Upper lobe of left lung (tissue), 4 donors: ENCODE results near the gene ADGRG1.

Source experiments
- EP300 ChIP-seq, 4 donors: sonication (generic); formaldehyde crosslinking; IDR thresholded peaks; one replicate each; pipeline ENCODE4 v1.5.1; 2017; ENCODE audit warnings: antibody characterized with exemption in 4 of 4, control low read depth in 2 of 4
- POLR2A ChIP-seq, 4 donors: fragments of 450-650 bp; IDR thresholded peaks; one replicate each; pipeline ENCODE4 v1.5.1; 2016 to 2017; ENCODE audit warnings: antibody characterized with exemption in 4 of 4, mild to moderate bottlenecking in 2 of 4
- POLR2AphosphoS5 ChIP-seq, 2 donors: sonication (generic); formaldehyde crosslinking; IDR thresholded peaks; one replicate each; pipeline ENCODE4 v1.5.1; 2017; ENCODE audit warnings: antibody characterized with exemption in 2 of 2
- TF ChIP-seq, protein P1 (sequence below), 6 experiments: fragments of 450-650 bp in 4 of 6; fragments of 200-600 bp in 2 of 6; sonication (generic) in 2 of 6; IDR thresholded peaks; one replicate each; pipeline ENCODE4 v1.5.1; 2016 to 2019; ENCODE audit warnings: antibody characterized with exemption in 6 of 6

DNA sequence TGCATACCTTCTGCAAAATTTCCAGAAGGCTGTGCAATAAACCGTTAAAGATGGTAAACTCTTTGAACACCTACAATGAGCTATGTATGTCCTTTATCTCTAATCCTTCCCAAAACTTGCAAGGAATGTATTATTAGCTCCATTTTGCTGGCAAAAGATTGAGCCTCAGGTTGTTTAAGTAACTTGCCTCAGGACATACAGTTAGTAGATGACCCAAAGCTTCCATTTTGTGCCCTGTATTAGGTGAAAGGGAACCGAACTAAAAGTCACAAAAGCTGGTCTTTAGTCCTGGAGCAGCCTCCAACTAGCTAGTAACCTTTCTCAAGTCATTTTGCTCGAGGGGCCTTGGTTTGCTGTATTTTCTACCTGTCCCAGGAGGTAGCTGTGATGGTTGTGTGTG lies 44.0 kb downstream of the ADGRG1 start:
- no peak for TF ChIP-seq POLR2A (IDR thresholded peaks at IDR 0.05)
- TF ChIP-seq, protein P1, sequence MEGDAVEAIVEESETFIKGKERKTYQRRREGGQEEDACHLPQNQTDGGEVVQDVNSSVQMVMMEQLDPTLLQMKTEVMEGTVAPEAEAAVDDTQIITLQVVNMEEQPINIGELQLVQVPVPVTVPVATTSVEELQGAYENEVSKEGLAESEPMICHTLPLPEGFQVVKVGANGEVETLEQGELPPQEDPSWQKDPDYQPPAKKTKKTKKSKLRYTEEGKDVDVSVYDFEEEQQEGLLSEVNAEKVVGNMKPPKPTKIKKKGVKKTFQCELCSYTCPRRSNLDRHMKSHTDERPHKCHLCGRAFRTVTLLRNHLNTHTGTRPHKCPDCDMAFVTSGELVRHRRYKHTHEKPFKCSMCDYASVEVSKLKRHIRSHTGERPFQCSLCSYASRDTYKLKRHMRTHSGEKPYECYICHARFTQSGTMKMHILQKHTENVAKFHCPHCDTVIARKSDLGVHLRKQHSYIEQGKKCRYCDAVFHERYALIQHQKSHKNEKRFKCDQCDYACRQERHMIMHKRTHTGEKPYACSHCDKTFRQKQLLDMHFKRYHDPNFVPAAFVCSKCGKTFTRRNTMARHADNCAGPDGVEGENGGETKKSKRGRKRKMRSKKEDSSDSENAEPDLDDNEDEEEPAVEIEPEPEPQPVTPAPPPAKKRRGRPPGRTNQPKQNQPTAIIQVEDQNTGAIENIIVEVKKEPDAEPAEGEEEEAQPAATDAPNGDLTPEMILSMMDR (IDR thresholded peaks at IDR 0.05) = no peak
- no peak for TF ChIP-seq EP300 (IDR thresholded peaks at IDR 0.05)
- TF ChIP-seq POLR2AphosphoS5 (IDR thresholded peaks at IDR 0.05) = no peak
